Kidney epithelial cell (primary cell): ENCODE measurements around the gene KIF26B. TPM values are rescaled to one million over a fixed set of nuclear protein-coding genes. Genes with fewer than 3 reads are reported as not detected.

Source experiments
- DNase-seq: peaks from one replicate; pipeline ENCODE4 v3.0.0-alpha.2; 2010; ENCODE audit warnings: low read depth
- H3K27me3 ChIP-seq: 2 replicates; pipeline ENCODE4 v1.6.0; 2011; ENCODE audit warnings: low read length; ENCODE audit not compliant: control insufficient read depth, insufficient read depth
- H3K36me3 ChIP-seq: 2 replicates; pipeline ENCODE4 v1.5.1; 2011; ENCODE audit warnings: low read length; ENCODE audit not compliant: control insufficient read depth, insufficient read depth
- H3K4me3 ChIP-seq: 2 replicates; pipeline ENCODE4 v1.5.1; 2011; ENCODE audit warnings: low read depth, mild to moderate bottlenecking, control low read depth, low read length
- total RNA-seq: library from RNA; depleted of rRNA; stranded (reverse); fragments of >200 nt; gene quantifications from 2 replicates; pipeline ENCODE4 v1.2.3, GENCODE V29; 2015
- TF ChIP-seq, protein P1 (sequence below): IDR thresholded peaks from 2 replicates; pipeline ENCODE4 v1.5.1; 2011; ENCODE audit warnings: mild to moderate bottlenecking, moderate library complexity, low read length, control low read depth, inconsistent platforms; ENCODE audit not compliant: insufficient read depth, poor library complexity, severe bottlenecking

Gene KIF26B
- total RNA-seq, 1 donor from 2014 or later = 14.6 TPM

DNA sequence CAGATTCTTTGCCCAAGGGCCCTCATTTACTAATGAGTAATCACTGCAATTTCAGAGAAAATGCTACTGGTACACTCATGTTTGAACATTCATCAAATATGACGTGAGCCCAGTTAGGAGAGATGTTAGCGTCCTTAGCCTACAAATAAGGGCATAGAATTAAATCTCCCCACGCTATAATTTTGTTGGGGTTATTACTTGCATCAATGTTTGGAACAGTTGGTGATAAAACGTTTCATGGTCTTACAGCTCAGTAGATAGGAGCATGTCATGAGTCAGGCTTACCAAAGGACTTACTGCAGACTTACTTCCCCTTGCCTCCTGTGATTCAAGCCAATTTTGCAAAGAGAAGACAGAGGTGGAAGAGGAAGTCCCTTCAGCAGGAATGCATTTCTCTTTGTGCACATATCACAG is 304.0 kb downstream of the KIF26B start:
- DNase-seq = no peak
- Histone ChIP-seq H3K27me3 (no peaks in the 10 kb centered on the region), H3K36me3 (no peaks in the 10 kb centered on the region), H3K4me3 (no peak overlapping the region)
- TF ChIP-seq, protein P1, sequence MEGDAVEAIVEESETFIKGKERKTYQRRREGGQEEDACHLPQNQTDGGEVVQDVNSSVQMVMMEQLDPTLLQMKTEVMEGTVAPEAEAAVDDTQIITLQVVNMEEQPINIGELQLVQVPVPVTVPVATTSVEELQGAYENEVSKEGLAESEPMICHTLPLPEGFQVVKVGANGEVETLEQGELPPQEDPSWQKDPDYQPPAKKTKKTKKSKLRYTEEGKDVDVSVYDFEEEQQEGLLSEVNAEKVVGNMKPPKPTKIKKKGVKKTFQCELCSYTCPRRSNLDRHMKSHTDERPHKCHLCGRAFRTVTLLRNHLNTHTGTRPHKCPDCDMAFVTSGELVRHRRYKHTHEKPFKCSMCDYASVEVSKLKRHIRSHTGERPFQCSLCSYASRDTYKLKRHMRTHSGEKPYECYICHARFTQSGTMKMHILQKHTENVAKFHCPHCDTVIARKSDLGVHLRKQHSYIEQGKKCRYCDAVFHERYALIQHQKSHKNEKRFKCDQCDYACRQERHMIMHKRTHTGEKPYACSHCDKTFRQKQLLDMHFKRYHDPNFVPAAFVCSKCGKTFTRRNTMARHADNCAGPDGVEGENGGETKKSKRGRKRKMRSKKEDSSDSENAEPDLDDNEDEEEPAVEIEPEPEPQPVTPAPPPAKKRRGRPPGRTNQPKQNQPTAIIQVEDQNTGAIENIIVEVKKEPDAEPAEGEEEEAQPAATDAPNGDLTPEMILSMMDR = no peak

DNA sequence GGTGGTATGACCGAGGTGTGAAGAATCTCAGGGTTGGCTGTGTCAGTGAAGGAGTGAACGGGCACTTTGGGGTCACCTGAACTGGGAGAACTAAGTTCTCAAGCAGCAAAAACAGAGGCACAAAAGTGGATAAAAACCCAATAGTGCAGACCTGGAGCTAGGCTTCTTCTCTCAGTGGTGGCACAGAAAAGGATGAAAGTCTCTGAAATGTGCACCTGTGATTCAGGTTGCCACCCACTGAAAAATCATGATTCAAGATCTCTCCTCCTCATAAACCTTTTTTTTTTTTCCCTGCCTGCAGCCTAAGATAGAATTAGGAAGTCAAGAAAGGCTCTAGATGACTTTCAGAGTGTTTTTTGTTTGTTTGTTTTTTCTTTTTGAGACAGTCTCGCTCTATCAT is 304.8 kb downstream of the KIF26B start:
- TF ChIP-seq, protein P1 = no peak
- Histone ChIP-seq H3K27me3 (no peaks in the 10 kb centered on the region), H3K4me3 (no peak overlapping the region), H3K36me3 (no peaks in the 10 kb centered on the region)
- DNase-seq = no peak

DNA sequence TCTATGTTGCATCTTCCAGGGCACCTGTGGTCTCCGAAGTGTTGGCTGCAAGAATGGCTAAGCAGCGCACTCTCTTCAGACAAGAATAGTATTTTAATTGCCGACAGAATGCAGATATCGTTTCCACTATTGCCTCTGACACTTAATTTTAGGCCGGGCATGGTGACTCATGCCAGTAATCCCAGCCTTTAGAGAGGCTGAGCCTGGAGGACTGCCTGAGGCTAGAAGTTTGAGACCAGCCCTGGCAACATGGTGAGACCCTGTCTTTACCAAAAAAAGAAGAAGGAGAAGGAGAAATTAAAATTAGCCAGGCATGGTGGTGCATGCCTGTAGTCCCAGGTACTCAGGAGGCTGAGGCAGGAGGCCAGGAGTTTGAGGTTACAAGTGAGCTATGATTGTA is 306.9 kb downstream of the KIF26B start:
- Histone ChIP-seq H3K4me3 (no peak overlapping the region), H3K27me3 (no peaks in the 10 kb centered on the region), H3K36me3 (no peaks in the 10 kb centered on the region)
- DNase-seq = no peak
- TF ChIP-seq, protein P1 = no peak

DNA sequence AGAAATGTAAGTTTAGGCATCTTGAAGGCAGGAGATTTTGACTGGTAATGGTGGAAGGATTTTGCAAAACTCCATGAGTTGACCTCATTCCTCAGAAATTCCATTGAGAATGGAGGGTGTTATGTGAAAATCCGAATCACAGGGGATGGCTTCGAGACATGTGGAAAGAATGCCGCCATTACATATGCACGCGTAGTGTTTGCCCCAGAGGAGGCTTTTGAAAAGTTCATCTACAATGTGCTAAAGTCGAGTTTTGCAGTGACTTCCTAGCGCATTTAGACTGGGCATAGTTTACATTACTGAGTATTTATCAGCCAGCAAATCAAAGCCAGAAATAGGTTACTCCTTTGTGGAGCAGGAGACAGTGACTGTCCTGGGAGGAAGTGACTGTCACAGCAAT is 307.4 kb downstream of the KIF26B start:
- H3K4me3 ChIP-seq = no peak overlapping the region
- DNase-seq = no peak
- no peaks in the 10 kb centered on the region for H3K36me3 ChIP-seq
- H3K27me3 ChIP-seq = no peaks in the 10 kb centered on the region
- TF ChIP-seq, protein P1 = no peak

DNA sequence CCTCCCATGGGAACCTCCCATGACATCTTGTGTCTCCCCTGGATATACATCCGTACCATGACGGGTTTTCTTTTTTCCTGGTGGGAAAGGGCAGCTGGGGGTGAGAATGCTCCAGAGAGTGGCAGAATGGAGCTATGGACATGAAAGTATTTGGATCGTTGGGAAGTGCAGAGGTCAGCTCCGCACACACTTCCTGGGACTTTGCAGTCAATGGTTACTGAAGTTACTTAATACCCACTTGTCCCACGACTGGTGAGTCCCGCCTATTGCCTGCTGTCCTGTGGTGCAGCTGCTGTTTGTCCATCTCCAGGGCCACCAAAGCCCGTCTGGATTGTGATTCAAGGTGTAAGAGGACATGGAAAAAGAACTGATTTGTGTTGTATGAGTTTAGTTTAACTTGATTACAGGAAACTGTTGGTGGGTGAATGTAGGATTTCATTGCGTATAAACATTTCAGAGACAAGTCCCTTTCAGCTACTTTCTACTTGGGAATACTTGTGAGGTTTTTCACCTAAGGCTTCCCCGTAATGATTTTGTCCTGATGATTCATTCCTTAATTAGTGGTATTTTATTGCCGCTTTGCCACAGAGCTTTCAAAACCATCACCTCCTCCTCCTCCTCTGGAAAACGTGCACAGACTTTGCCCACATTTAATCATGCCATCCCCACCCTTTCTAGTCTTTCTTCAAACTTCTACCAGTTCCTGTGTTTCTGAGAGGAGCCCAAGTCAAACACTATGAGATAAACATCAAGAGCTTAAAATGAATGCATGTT is 308.8 kb downstream of the KIF26B start:
- DNase-seq = no peak
- Histone ChIP-seq H3K27me3 (no peaks in the 10 kb centered on the region), H3K4me3 (no peak overlapping the region), H3K36me3 (no peaks in the 10 kb centered on the region)
- TF ChIP-seq, protein P1 = no peak

DNA sequence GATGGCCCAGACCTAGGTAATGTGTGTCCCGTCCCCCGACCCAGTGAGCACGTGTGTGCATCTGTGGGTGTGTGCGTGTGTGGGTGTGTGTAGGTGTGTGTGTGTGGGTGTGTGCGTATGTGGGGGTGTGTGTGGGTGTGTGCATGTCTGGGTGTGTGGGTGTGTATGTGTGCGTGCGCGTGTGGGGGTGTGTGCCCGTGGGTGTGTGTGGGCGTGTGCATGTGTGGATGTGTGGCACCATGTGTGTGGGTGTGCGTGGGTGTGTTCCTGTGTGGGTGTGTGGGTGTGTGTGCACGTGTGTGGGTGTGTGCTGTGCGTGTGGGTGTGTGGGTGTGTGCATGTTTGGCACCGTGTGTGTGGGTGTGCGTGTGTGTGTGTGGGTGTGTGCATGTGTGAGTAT is 309.5 kb downstream of the KIF26B start:
- no peak overlapping the region for H3K4me3 ChIP-seq
- TF ChIP-seq, protein P1 = no peak
- H3K36me3 ChIP-seq = no peaks in the 10 kb centered on the region
- no peaks in the 10 kb centered on the region for H3K27me3 ChIP-seq
- DNase-seq = no peak
